ENCODE measurements around the gene RAPGEF5. TPM values are rescaled to one million over a fixed set of nuclear protein-coding genes. Genes with fewer than 3 reads are reported as not detected.

The RAPGEF5 gene
- total RNA-seq, 2 donors from 2014 or later, result 7.4 to 29.8 TPM

DNA sequence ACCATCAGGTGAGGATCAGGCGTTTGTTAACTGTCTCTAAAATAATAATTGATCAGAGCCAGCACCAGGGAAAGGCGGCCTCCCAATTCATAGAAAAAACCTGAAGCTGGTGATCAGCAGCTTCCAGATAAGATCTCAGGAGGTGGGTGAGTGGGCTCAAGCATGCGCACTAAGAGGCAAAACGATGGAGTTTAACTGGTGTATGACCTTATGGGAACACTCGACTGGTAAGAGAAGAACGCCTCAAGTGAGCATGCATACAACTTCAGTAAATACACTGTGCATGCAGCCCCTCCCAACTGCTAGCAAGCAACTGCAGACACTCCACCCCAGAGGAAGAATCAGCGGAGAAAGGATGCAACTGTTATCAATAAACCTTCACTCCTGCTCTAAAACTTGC lies 18.1 kb downstream of the RAPGEF5 start:
- no peaks in the 10 kb centered on the region for H3K4me1 ChIP-seq (replicated peaks)
- no peak overlapping the region for H3K27ac ChIP-seq
- 76% methylated on average over 7 of the region's 7 CpGs for WGBS
- H3K9me3 ChIP-seq, result no peaks in the 10 kb centered on the region
- H3K36me3 ChIP-seq, result no peaks in the 10 kb centered on the region
- TF ChIP-seq, protein P1, sequence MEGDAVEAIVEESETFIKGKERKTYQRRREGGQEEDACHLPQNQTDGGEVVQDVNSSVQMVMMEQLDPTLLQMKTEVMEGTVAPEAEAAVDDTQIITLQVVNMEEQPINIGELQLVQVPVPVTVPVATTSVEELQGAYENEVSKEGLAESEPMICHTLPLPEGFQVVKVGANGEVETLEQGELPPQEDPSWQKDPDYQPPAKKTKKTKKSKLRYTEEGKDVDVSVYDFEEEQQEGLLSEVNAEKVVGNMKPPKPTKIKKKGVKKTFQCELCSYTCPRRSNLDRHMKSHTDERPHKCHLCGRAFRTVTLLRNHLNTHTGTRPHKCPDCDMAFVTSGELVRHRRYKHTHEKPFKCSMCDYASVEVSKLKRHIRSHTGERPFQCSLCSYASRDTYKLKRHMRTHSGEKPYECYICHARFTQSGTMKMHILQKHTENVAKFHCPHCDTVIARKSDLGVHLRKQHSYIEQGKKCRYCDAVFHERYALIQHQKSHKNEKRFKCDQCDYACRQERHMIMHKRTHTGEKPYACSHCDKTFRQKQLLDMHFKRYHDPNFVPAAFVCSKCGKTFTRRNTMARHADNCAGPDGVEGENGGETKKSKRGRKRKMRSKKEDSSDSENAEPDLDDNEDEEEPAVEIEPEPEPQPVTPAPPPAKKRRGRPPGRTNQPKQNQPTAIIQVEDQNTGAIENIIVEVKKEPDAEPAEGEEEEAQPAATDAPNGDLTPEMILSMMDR (IDR thresholded peaks at IDR 0.05), result no peak
- TF ChIP-seq POLR2AphosphoS5 (IDR thresholded peaks at IDR 0.05), result no peak
- no peak for TF ChIP-seq POLR2A (IDR thresholded peaks at IDR 0.05)
- intact Hi-C loops (cut with DNase I), result no loop called here
- no peak for DNase-seq (ENCODE audit: low spot score)
- H3K4me3 ChIP-seq, result no peak overlapping the region
- no peaks in the 10 kb centered on the region for H3K27me3 ChIP-seq (replicated peaks; ENCODE audit: insufficient read depth)

GRCh38 chr7:22338411-22338810 lies 18.5 kb downstream of the RAPGEF5 start:
- DNase-seq (ENCODE audit: low spot score), result no peak
- Histone ChIP-seq H3K36me3 (no peaks in the 10 kb centered on the region), H3K4me3 (no peak overlapping the region), H3K27me3 (replicated peaks; ENCODE audit: insufficient read depth) (no peaks in the 10 kb centered on the region), H3K9me3 (no peaks in the 10 kb centered on the region), H3K4me1 (replicated peaks) (no peaks in the 10 kb centered on the region), H3K27ac (no peak overlapping the region)
- 76% methylated on average over 2 of the region's 2 CpGs for WGBS
- TF ChIP-seq POLR2AphosphoS5 (IDR thresholded peaks at IDR 0.05) (no peak), POLR2A (IDR thresholded peaks at IDR 0.05) (no peak)
- TF ChIP-seq, protein P1 (IDR thresholded peaks at IDR 0.05), result no peak
- intact Hi-C loops (cut with DNase I), result no loop called here

DNA sequence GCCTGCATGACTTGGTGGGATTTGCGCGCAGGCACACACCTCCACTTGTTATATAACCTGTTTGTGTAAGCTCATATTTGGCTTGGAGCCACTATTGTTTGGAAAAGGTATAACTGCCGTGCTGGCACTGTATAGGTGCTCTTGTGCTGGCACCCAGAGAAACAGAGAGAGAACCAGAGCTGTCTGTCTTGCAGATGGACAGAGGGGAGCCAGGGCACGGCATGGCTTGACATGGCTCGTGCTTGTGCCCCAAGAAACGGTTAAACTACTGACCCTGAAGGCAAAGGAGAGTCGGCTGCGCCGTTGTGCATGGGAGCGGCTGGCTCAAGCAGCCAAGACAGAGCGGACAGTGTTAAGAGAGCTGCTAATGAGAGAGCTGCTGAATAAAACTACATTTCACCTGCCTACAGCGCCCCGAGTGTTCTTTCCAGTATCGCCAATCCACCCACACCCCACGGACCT lies 23.2 kb downstream of the RAPGEF5 start:
- Histone ChIP-seq H3K27ac (no peak overlapping the region), H3K4me1 (replicated peaks) (no peaks in the 10 kb centered on the region), H3K4me3 (no peak overlapping the region), H3K36me3 (no peaks in the 10 kb centered on the region), H3K27me3 (replicated peaks; ENCODE audit: insufficient read depth) (no peaks in the 10 kb centered on the region), H3K9me3 (no peaks in the 10 kb centered on the region)
- TF ChIP-seq POLR2A (IDR thresholded peaks at IDR 0.05) (no peak), POLR2AphosphoS5 (IDR thresholded peaks at IDR 0.05) (no peak)
- TF ChIP-seq, protein P1 (IDR thresholded peaks at IDR 0.05), result no peak
- 79% methylated on average over 15 of the region's 15 CpGs for WGBS
- no peak for DNase-seq (ENCODE audit: low spot score)
- intact Hi-C loops (cut with DNase I), result no loop called here

GRCh38 chr7:22332461-22332870 lies 24.5 kb downstream of the RAPGEF5 start:
- intact Hi-C loops (cut with DNase I), result no loop called here
- WGBS, result 63% methylated on average over 3 of the region's 3 CpGs
- Histone ChIP-seq H3K27me3 (replicated peaks; ENCODE audit: insufficient read depth) (no peaks in the 10 kb centered on the region), H3K27ac (no peak overlapping the region), H3K36me3 (no peaks in the 10 kb centered on the region), H3K4me1 (replicated peaks) (no peaks in the 10 kb centered on the region), H3K4me3 (no peak overlapping the region), H3K9me3 (no peaks in the 10 kb centered on the region)
- no peak for TF ChIP-seq POLR2AphosphoS5 (IDR thresholded peaks at IDR 0.05)
- TF ChIP-seq, protein P1 (IDR thresholded peaks at IDR 0.05), result no peak
- no peak for TF ChIP-seq POLR2A (IDR thresholded peaks at IDR 0.05)
- no peak for DNase-seq (ENCODE audit: low spot score)

DNA sequence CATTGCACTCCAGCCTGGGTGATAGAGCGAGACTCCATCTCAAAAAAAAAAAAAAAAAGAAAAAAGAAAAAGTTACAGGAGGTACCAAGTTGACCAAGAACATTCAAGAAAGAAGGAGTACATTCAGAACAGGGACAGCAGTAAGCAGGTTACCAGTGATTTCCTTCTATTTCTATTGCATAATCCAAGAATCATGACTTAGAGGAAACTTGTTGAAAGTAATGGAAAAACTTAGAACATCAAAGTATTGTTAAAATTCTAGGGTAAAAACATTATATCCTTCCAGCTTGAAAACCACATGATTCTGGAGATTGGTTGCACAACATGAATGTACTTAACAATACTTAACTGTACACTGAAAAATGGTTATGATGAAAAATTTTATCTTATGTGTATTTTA lies 25.2 kb downstream of the RAPGEF5 start:
- Histone ChIP-seq H3K4me3 (no peak overlapping the region), H3K27me3 (replicated peaks; ENCODE audit: insufficient read depth) (no peaks in the 10 kb centered on the region), H3K4me1 (replicated peaks) (no peaks in the 10 kb centered on the region), H3K27ac (no peak overlapping the region), H3K9me3 (no peaks in the 10 kb centered on the region), H3K36me3 (no peaks in the 10 kb centered on the region)
- TF ChIP-seq, protein P1 (IDR thresholded peaks at IDR 0.05), result no peak
- TF ChIP-seq POLR2AphosphoS5 (IDR thresholded peaks at IDR 0.05) (no peak), POLR2A (IDR thresholded peaks at IDR 0.05) (no peak)
- WGBS, result 100% methylated on average over 1 of the region's 1 CpG
- DNase-seq (ENCODE audit: low spot score), result no peak
- intact Hi-C loops (cut with DNase I), result no loop called here
